IMR-90 (cell line): ENCODE measurements around the gene DHRS12. TPM values are rescaled to one million over a fixed set of nuclear protein-coding genes. Genes with fewer than 3 reads are reported as not detected.
A peak's percentile ranks its signal among the peaks of the same experiment; 100 is the strongest.

Experiments used
- ATAC-seq: fragments of 200-7000 bp; cut with Tn5 transposase; 2 replicates; pipeline ENCODE4 v1.9.1; 2020; ENCODE audit warnings: low read depth, mild to moderate bottlenecking, moderate library complexity
- BruUV-seq: library from RNA; stranded (reverse); fragments of 400-500 nt; replicated peaks from 2 replicates; lab custom pipeline; 2021; lab: Mats Ljungman, UMichigan
- CTCF ChIA-PET: fragments of 300-600 bp; formaldehyde crosslinking; extraction: SDS; loops from one replicate; lab custom pipeline; 2021; ENCODE audit warnings: antibody characterized with exemption; lab: Yijun Ruan, JAX
- POLR2A ChIA-PET: fragments of 300-600 bp; sonication (Branson Sonifier 250); formaldehyde crosslinking; loops from one replicate; lab custom pipeline; 2022; ENCODE audit warnings: antibody characterized with exemption; ENCODE audit not compliant: unreplicated experiment; lab: Charles Lee
- DNase-seq: peaks from one replicate; pipeline ENCODE4 v3.0.0; 2013
- H2AFZ ChIP-seq: replicated peaks from 2 replicates; pipeline ENCODE3; 2013; ENCODE audit warnings: low read length, mild to moderate bottlenecking; ENCODE audit not compliant: poor library complexity
- H2AK5ac ChIP-seq: 2 replicates; pipeline ENCODE4 v1.6.1; 2013; ENCODE audit warnings: low read depth, low read length, inconsistent platforms
- H2AK9ac ChIP-seq: replicated peaks from 2 replicates; pipeline ENCODE3; 2013; ENCODE audit warnings: mild to moderate bottlenecking, low read depth, low read length, moderate library complexity; ENCODE audit not compliant: poor library complexity
- H2BK120ac ChIP-seq: 2 replicates; pipeline ENCODE4 v1.6.1; 2013; ENCODE audit warnings: low read depth, low read length, inconsistent platforms
- H2BK15ac ChIP-seq: 3 replicates; pipeline ENCODE4 v1.6.1; 2013; ENCODE audit warnings: low read depth, low read length, inconsistent platforms
- H2BK20ac ChIP-seq: 2 replicates; pipeline ENCODE4 v1.6.1; 2013; ENCODE audit warnings: low read depth, mild to moderate bottlenecking, inconsistent platforms, low read length, moderate library complexity
- H2BK5ac ChIP-seq: 2 replicates; pipeline ENCODE4 v1.6.1; 2013; ENCODE audit warnings: mild to moderate bottlenecking, low read depth, low read length, inconsistent platforms; ENCODE audit not compliant: poor library complexity, severe bottlenecking
- H3K14ac ChIP-seq: replicated peaks from 2 replicates; pipeline ENCODE4 v1.6.1; 2013; ENCODE audit warnings: low read depth, low read length, inconsistent platforms
- H3K18ac ChIP-seq: 2 replicates; pipeline ENCODE4 v1.6.1; 2013; ENCODE audit warnings: low read depth, low read length, control low read depth
- H3K23ac ChIP-seq: 2 replicates; pipeline ENCODE4 v1.6.1; 2013; ENCODE audit warnings: low read depth, low read length, inconsistent platforms
- H3K27ac ChIP-seq: 2 replicates; pipeline ENCODE4 v1.5.1; 2013; ENCODE audit warnings: mild to moderate bottlenecking, control low read depth, low read length; ENCODE audit not compliant: insufficient read depth
- H3K27me3 ChIP-seq: 2 replicates; pipeline ENCODE4 v1.6.1; 2013; ENCODE audit warnings: low read length; ENCODE audit not compliant: control insufficient read depth, insufficient read depth
- H3K36me3 ChIP-seq: 2 replicates; pipeline ENCODE4 v1.6.1; 2013; ENCODE audit warnings: low read length, mixed read lengths; ENCODE audit not compliant: control insufficient read depth, insufficient read depth
- H3K4ac ChIP-seq: 2 replicates; pipeline ENCODE4 v1.6.1; 2013; ENCODE audit warnings: low read depth, low read length, inconsistent platforms
- H3K4me1 ChIP-seq: 2 replicates; pipeline ENCODE4 v1.6.1; 2013; ENCODE audit warnings: low read length, mixed read lengths; ENCODE audit not compliant: control insufficient read depth, insufficient read depth
- H3K4me2 ChIP-seq: 2 replicates; pipeline ENCODE4 v1.6.1; 2013; ENCODE audit warnings: low read depth, mild to moderate bottlenecking, control low read depth, low read length, moderate library complexity
- H3K4me3 ChIP-seq: 2 replicates; pipeline ENCODE4 v1.5.1; 2013; ENCODE audit warnings: low read depth, mild to moderate bottlenecking, control low read depth, low read length, moderate library complexity; ENCODE audit not compliant: insufficient read depth
- H3K56ac ChIP-seq: 2 replicates; pipeline ENCODE4 v1.6.1; 2013; ENCODE audit warnings: low read length, inconsistent platforms; ENCODE audit not compliant: insufficient read depth; ENCODE audit errors: extremely low read depth
- H3K79me1 ChIP-seq, 2 experiments: 2 replicates each; pipeline ENCODE4 v1.6.1; 2013; ENCODE audit warnings: low read length in 2 of 2, inconsistent platforms in 1 of 2, low read depth in 1 of 2
- H3K9ac ChIP-seq: 2 replicates; pipeline ENCODE4 v1.6.1; 2013; ENCODE audit warnings: low read depth, low read length, control low read depth
- H3K9me1 ChIP-seq: 2 replicates; pipeline ENCODE4 v1.6.1; 2013; ENCODE audit warnings: low read length, inconsistent platforms; ENCODE audit not compliant: insufficient read depth
- H3K9me3 ChIP-seq: 2 replicates; pipeline ENCODE4 v1.6.1; 2013; ENCODE audit warnings: low read length; ENCODE audit not compliant: control insufficient read depth, insufficient read depth
- H4K20me1 ChIP-seq: 2 replicates; pipeline ENCODE4 v1.6.1; 2013; ENCODE audit warnings: low read length, inconsistent platforms; ENCODE audit not compliant: insufficient read depth
- H4K5ac ChIP-seq: 2 replicates; pipeline ENCODE4 v1.6.1; 2013; ENCODE audit warnings: mild to moderate bottlenecking, low read depth, low read length, control low read depth
- H4K8ac ChIP-seq, 2 experiments: 2 replicates each; pipeline ENCODE4 v1.6.1; 2013; ENCODE audit warnings: low read depth in 2 of 2, low read length in 2 of 2, control low read depth in 1 of 2, inconsistent platforms in 1 of 2
- H4K91ac ChIP-seq: 2 replicates; pipeline ENCODE4 v1.6.1; 2013; ENCODE audit warnings: low read depth, low read length, inconsistent platforms; ENCODE audit not compliant: insufficient read depth
- MAFK ChIP-seq: IDR thresholded peaks from 2 replicates; pipeline ENCODE4 v1.6.1; 2012; ENCODE audit warnings: low read depth, low read length, improper control_type of control experiment
- MAZ ChIP-seq: IDR thresholded peaks from 2 replicates; pipeline ENCODE4 v1.6.1; 2012; ENCODE audit warnings: low read depth, mild to moderate bottlenecking, low read length, improper control_type of control experiment, moderate library complexity, borderline replicate concordance
- MXI1 ChIP-seq: IDR thresholded peaks from 2 replicates; pipeline ENCODE4 v1.6.1; 2012; ENCODE audit warnings: low read depth, mild to moderate bottlenecking, low read length, moderate library complexity, borderline replicate concordance
- SMC3 ChIP-seq: fragments of 150-350 bp; IDR thresholded peaks from 2 replicates; pipeline ENCODE4 v1.6.1; 2016; ENCODE audit warnings: low read depth, mild to moderate bottlenecking, antibody characterized with exemption, low read length, moderate library complexity
- WGBS, 2 experiments: methylation state at CpG; one replicate each; pipeline versions ENCODE4 v1.1.5 to v1.1.7; 2013; ENCODE audit warnings: missing lambda C conversion rate in 2 of 2; ENCODE audit not compliant: insufficient read length in 1 of 2; ENCODE audit errors: extremely low coverage in 2 of 2; 5-methylcytosine and 5-hydroxymethylcytosine counted together
- dilution Hi-C: fragments of 300-500 bp; cut with HindIII; formaldehyde crosslinking; loops from one replicate; pipeline ENCODE4 v1.14.3; 2018; ENCODE audit warnings: low sequenced_read_pairs; ENCODE audit not compliant: unreplicated experiment
- in situ Hi-C: fragments of 300-500 bp; cut with MboI; formaldehyde crosslinking; loops from 3 replicates; pipeline ENCODE4 v1.14.3; 2019; ENCODE audit warnings: low sequenced_read_pairs, inconsistent platforms, mixed read lengths
- intact Hi-C: fragments of 100-400 bp; cut with micrococcal nuclease; formaldehyde crosslinking; loops from 2 replicates; pipeline ENCODE4 v1.10.0; 2022
- polyA plus RNA-seq, 3 experiments: library from polyadenylated mRNA; depleted of rRNA; stranded (reverse); fragments of >200 nt; gene quantifications; 2 replicates each; pipeline ENCODE4 v1.2.3, GENCODE V29; 2012; ENCODE audit warnings: low replicate concordance in 1 of 3
- total RNA-seq: library from RNA; depleted of rRNA; stranded (reverse); fragments of >200 nt; gene quantifications from 2 replicates; pipeline ENCODE4 v1.2.3, GENCODE V29; 2012

Gene DHRS12
- total and polyA plus RNA-seq, 2 of the 4 experiments (the other 2 are of a cell fraction), result 1.3 to 1.6 TPM

- no peak overlapping the region for H3K56ac ChIP-seq
- no peak overlapping the region for H3K9ac ChIP-seq
- no peak overlapping the region for H3K18ac ChIP-seq
- no peaks in the 10 kb centered on the region for H3K27me3 ChIP-seq
- no peak overlapping the region for H3K4me3 ChIP-seq
- no peak overlapping the region for H4K8ac ChIP-seq
- BruUV-seq, result no TSS peak
- no peak overlapping the region for H3K4me2 ChIP-seq
- H3K4me1 ChIP-seq, result peaks cover 27% of the 10 kb centered on the region
- H2BK5ac ChIP-seq, result no peak overlapping the region
- no peaks in the 10 kb centered on the region for H4K20me1 ChIP-seq
- no peak overlapping the region for H4K5ac ChIP-seq
- H3K36me3 ChIP-seq, result no peaks in the 10 kb centered on the region
- H2AK9ac ChIP-seq, result no peak overlapping the region
- ChIA-PET CTCF (no interaction called here), POLR2A (no interaction called here)
- no peak overlapping the region for H2AK5ac ChIP-seq
- ATAC-seq, result no peak
- TF ChIP-seq MAZ (no peak), MXI1 (no peak), MAFK (no peak), SMC3 (no peak)
- no peak overlapping the region for H3K4ac ChIP-seq
- no peaks in the 10 kb centered on the region for H3K9me3 ChIP-seq
- dilution Hi-C loops, result no loop called here
- no peak overlapping the region for H2AFZ ChIP-seq
- peaks cover 32 to 62% of the 10 kb centered on the region in 2 experiments for H3K79me1 ChIP-seq
- no peak overlapping the region for H3K23ac ChIP-seq
- no CpG with 5 or more reads among the region's 4 CpGs for WGBS, 2 experiments
- no peak overlapping the region for H3K14ac ChIP-seq
- H4K91ac ChIP-seq, result no peak overlapping the region
- H2BK15ac ChIP-seq, result peak overlapping the region; percentile 57; the same call in 1 of the 3 replicates
- DNase-seq, result no peak
- 0 out of 2 replicates have a peak overlapping the region, but pooled peaks have one; percentile 47 for H2BK20ac ChIP-seq
- intact Hi-C loops, result no loop called here
- no peak overlapping the region for H3K27ac ChIP-seq
- H3K9me1 ChIP-seq, result peaks cover 32% of the 10 kb centered on the region
- no peak overlapping the region for H2BK120ac ChIP-seq
- in situ Hi-C loops, result no loop called here
Observed at GRCh38 chr13:51728275-51728673, 75.7 kb downstream of the DHRS12 start.
